Right lobe of liver (tissue), 6 donors: Measurements from ENCODE around the gene EXOC2. TPM values are rescaled to one million over a fixed set of nuclear protein-coding genes. Genes with fewer than 3 reads are reported as not detected.
A peak's percentile ranks its signal among the peaks of the same experiment; 100 is the strongest.

Experiments
- ATAC-seq, 4 donors: fragments of 200-7000 bp; cut with Tn5 transposase; one replicate each; pipeline ENCODE4 v1.9.1; 2020; ENCODE audit warnings: mild to moderate bottlenecking in 4 of 4, moderate library complexity in 4 of 4
- DNase-seq, 3 donors: peaks; one replicate each; pipeline ENCODE4 v3.0.0-alpha.2; 2020
- H3K27ac ChIP-seq, 3 donors: fragments of 200-600 bp; one replicate each; pipeline ENCODE4 v1.8.0; 2022
- H3K27me3 ChIP-seq, 2 donors: fragments of 200-600 bp; one replicate each; pipeline ENCODE4 v1.8.0; 2022
- H3K36me3 ChIP-seq, 4 donors: fragments of 200-600 bp; sonication (generic) in 1 of 4; one replicate each; pipeline versions ENCODE4 v1.5.1 to v1.8.0; 2017 to 2022; ENCODE audit warnings: control low read depth in 1 of 4
- H3K4me1 ChIP-seq, 4 donors: fragments of 200-600 bp; sonication (generic) in 1 of 4; one replicate each; pipeline versions ENCODE4 v1.5.1 to v1.8.0; 2017 to 2022; ENCODE audit warnings: control low read depth in 1 of 4
- H3K4me3 ChIP-seq, 3 donors: fragments of 200-600 bp; one replicate each; pipeline ENCODE4 v1.8.0; 2022
- H3K9me3 ChIP-seq, 4 donors: fragments of 200-600 bp; sonication (generic) in 1 of 4; one replicate each; pipeline versions ENCODE4 v1.5.1 to v1.8.0; 2017 to 2022; ENCODE audit warnings: control low read depth in 1 of 4
- CTCF ChIP-seq, 4 donors: fragments of 200-600 bp in 3 of 4; fragments of 450-650 bp in 1 of 4; IDR thresholded peaks; one replicate each; pipeline versions ENCODE4 v1.5.1 to v1.8.0; 2016 to 2022; ENCODE audit warnings: antibody characterized with exemption in 4 of 4, mild to moderate bottlenecking in 2 of 4
- POLR2A ChIP-seq: fragments of 450-650 bp; IDR thresholded peaks from one replicate; pipeline ENCODE4 v1.6.1; 2017; ENCODE audit warnings: antibody characterized with exemption, mild to moderate bottlenecking
- WGBS: methylation state at CpG from one replicate; pipeline ENCODE4 v1.1.6; 2018; ENCODE audit warnings: low coverage, low lambda C conversion rate; ENCODE audit not compliant: insufficient coverage; ENCODE audit errors: missing lambda C conversion rate; 5-methylcytosine and 5-hydroxymethylcytosine counted together
- intact Hi-C, 2 donors: fragments of 100-400 bp; cut with DNase I; formaldehyde crosslinking; loops; one replicate each; pipeline versions ENCODE4 v1.11.2 to v1.14.1; 2022
- total RNA-seq, 6 experiments: library from RNA; depleted of rRNA in 2 of 6; stranded (reverse); fragments of >200 nt in 2 of 6; fragmentation: NEBNext Ultra II Directional in 3 of 6; extraction: Animal tissue kit (Norgen Biotek cat#: 25700) in 3 of 6; gene quantifications; one replicate each; pipeline versions ENCODE4 v1.1.0 to v1.2.4, GENCODE V29; 2016 to 2023
- donor health status: DM: no; HTN: yes; CAD: no.
- donor health status: DM: no; HTN: no; CAD: no.
- donor health status: DM: no; HTN: no; CAD: no.
- donor health status: DM: no; HTN: yes; CAD: no.
- donor health status: DM: no; HTN: yes; CAD: no.

Gene EXOC2
- total RNA-seq, 6 experiments from 2014 or later: 7.1 to 12.8 (median 10.5) TPM

DNA sequence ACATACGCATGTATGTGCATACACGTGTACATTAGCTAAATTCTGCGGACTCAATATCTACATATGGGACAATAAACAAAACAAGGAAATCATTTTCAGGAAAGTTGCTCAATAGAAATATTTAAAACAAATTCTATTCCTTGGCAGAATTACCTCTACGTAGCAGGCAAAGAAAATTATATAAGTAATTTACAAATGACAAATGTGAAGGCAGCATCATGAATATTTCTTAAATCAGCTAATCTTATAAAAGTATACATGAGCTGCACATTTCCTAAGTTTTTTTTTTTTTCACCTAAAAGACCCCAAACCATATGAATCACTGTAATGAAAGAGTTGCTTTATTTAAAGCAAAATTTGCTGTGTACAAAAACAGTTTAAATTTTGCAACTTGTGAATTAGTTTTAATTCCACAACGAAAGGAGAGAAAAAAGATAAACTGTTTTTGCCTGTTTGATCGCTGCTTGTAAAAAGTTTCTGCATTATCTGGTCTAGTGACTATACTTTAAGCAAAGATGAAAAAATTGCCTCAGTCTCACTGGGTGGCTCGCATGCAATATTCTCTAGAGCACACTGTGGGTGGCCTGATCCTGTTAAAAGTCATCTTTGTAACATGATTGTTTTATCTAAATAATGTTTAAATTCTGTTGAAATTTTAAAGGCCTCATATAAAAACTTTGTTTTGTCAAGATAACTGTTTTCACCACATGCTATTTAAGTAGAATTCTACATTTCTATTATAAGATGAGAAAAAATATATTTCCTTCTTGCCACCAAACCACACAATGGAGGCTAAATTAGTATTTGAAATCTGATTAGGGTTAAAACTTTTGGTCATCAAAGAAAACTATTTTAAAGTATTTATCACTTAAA, 93.1 kb downstream of the EXOC2 start:
- H3K9me3 ChIP-seq: no peaks in the 10 kb centered on the region
- H3K4me3 ChIP-seq: no peak overlapping the region
- no peak for TF ChIP-seq POLR2A
- TF ChIP-seq CTCF (IDR thresholded peaks at IDR 0.05): no peak
- H3K36me3 ChIP-seq: peaks cover 0 to 16% (median 0%) of the 10 kb centered on the region in 4 donors
- no peaks in the 10 kb centered on the region for H3K4me1 ChIP-seq
- H3K27ac ChIP-seq: no peak overlapping the region
- no peak for DNase-seq
- 98% methylated on average over 7 of the region's 7 CpGs for WGBS
- intact Hi-C loops: loop anchor here in 1 of 2 donors (10.0 kb wide), 1 partner anchor 185 kb away; no protein-coding TSS in a partner anchor
- H3K27me3 ChIP-seq: no peaks in the 10 kb centered on the region
- ATAC-seq: no peak

- intact Hi-C loops: loop anchor here in 1 of 2 donors (10.0 kb wide), 1 partner anchor 191 kb away; no protein-coding TSS in a partner anchor
- peaks cover 0 to 16% (median 0%) of the 10 kb centered on the region in 4 donors for H3K36me3 ChIP-seq
- no peak for TF ChIP-seq POLR2A
- TF ChIP-seq CTCF (IDR thresholded peaks at IDR 0.05): no peak
- no peak overlapping the region for H3K4me3 ChIP-seq
- H3K4me1 ChIP-seq: no peaks in the 10 kb centered on the region
- H3K27ac ChIP-seq: no peak overlapping the region
- H3K9me3 ChIP-seq: no peaks in the 10 kb centered on the region
- no peak for ATAC-seq
- 65% methylated on average over 2 of the region's 2 CpGs for WGBS
- DNase-seq: no peak
- no peaks in the 10 kb centered on the region for H3K27me3 ChIP-seq
Observed at GRCh38 chr6:593907-594212, 99.1 kb downstream of the EXOC2 start.

GRCh38 chr6:593139-593906, 99.6 kb downstream of the EXOC2 start:
- no peak overlapping the region for H3K27ac ChIP-seq
- peaks cover 0 to 14% (median 0%) of the 10 kb centered on the region in 4 donors for H3K36me3 ChIP-seq

DNA sequence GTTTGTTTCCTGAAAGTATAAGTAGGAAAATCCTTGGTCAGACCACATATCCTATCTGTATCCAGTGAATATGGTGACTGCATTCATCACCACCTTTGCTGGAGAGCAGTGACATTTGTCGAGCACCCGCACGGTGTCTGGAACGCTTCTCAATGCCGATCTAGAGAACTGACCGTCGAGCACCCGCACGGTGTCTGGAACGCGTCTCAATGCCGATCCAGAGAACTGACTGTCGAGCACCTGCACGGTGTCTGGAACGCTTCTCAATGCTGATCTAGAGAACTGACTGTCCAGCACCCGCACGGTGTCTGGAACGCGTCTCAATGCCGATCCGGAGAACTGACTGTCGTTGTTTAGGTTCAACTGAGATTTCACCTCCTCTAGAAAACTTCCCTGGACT, 103.8 kb downstream of the EXOC2 start:
- WGBS: 92% methylated on average over 9 of the region's 22 CpGs
- Histone ChIP-seq H3K4me3 (no peak overlapping the region), H3K4me1 (peaks cover 0 to 10% (median 0%) of the 10 kb centered on the region in 4 donors), H3K27me3 (no peaks in the 10 kb centered on the region), H3K27ac (no peak overlapping the region), H3K36me3 (no peaks in the 10 kb centered on the region), H3K9me3 (no peaks in the 10 kb centered on the region)
- intact Hi-C loops: no loop called here
- TF ChIP-seq POLR2A (no peak), CTCF (IDR thresholded peaks at IDR 0.05) (no peak)
- ATAC-seq (no peak), DNase-seq (no peak)

More at GRCh38 chr6:593139-593906, 99.6 kb downstream of the EXOC2 start:
- intact Hi-C loops: loop anchor here in 1 of 2 donors (10.0 kb wide), 1 partner anchor 191 kb away; no protein-coding TSS in a partner anchor
- peak; percentile 70 to 79 (median 70) for TF ChIP-seq CTCF (IDR thresholded peaks at IDR 0.05)
- no peak for TF ChIP-seq POLR2A
- peak; percentile 71 to 82 (median 76) for ATAC-seq
- Histone ChIP-seq H3K4me1 (no peaks in the 10 kb centered on the region), H3K4me3 (no peak overlapping the region), H3K9me3 (no peaks in the 10 kb centered on the region), H3K27me3 (no peaks in the 10 kb centered on the region)
- DNase-seq: peak in 1 of 3 donors; percentile 63
- WGBS: 4% methylated on average over 5 of the region's 5 CpGs
